HG02623 (cell line): ENCODE data around the gene ASCC2.
"Not testable (repeated sequence)": the region's sequence is repeated elsewhere in the genome, so short reads cannot be mapped to it uniquely, and the experiment has no call there.

Experiments used
- ATAC-seq: cut with Tn5 transposase; IDR thresholded peaks from one replicate; pipeline ENCODE4 v1.9.1; 2021; ENCODE audit warnings: moderate library complexity; ENCODE audit not compliant: unreplicated experiment

The ASCC2 gene

DNA sequence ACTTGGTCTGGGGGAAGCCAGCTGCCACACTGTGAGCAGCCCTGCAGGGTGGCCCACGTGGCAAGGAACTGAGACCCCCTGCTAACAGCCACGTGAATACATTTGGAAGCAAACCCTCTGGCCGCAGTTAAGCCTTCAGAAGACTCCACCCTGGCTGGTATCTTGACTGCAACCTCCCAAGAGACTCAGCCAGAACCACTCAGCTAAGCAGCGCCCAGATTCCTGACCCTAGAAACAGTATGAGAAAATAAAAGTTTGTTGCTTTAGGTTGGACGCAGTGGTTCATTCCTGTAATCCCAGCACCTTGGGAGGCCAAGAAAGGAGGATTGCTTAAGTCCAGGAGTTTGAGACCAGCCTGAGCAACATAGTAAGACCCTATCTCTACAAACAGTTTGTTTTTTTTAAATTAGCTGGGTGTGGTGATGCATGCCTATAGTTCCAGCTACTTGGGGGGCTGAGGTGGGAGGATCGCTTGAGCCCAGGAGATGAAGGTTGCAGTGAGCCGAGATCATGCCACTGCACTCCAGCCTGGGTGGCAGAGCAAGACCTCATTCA lies 79.9 kb downstream of the ASCC2 start:
- ATAC-seq, result no peak

DNA sequence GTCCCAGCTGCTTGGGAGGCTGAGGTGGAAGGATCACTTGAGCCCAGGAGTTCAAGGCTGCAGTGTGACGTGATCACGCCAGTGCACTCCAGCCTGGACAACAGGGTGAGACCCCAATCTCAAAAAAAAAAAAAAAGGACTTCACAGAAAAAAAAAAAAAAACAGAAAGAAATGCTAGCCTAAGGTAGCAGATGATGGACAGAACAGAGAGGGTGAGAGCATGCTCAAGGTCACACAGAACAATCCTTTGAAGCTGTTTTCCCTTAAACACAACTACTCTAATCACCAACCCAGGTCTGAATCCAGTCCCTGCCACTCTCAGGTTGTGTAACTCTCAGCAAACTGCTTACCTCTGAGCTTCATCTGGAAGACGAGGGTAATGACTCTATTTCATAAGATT lies 81.0 kb downstream of the ASCC2 start:
- ATAC-seq, result no peak

DNA sequence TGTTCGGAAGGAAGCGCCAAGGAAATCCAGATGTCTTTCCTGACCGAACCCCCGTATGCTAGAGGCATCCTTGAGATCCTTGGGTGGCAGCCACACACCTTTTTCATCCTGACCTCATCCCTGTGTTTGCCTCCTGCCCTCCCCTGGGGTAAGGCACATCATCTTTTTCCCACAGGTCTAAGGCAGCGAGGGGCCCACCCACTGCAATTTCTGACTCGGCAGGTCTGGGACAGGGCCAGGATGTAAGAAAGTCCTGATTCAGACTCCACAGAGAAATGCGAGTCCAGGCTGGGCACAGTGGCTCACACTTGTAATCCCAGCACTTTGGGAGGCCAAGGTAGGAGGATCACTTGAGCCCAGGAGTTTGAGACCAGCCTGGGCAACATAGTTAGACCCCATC lies 81.7 kb downstream of the ASCC2 start:
- no peak for ATAC-seq

GRCh38 chr22:29755889-29756288 lies 82.2 kb downstream of the ASCC2 start:
- no peak for ATAC-seq

DNA sequence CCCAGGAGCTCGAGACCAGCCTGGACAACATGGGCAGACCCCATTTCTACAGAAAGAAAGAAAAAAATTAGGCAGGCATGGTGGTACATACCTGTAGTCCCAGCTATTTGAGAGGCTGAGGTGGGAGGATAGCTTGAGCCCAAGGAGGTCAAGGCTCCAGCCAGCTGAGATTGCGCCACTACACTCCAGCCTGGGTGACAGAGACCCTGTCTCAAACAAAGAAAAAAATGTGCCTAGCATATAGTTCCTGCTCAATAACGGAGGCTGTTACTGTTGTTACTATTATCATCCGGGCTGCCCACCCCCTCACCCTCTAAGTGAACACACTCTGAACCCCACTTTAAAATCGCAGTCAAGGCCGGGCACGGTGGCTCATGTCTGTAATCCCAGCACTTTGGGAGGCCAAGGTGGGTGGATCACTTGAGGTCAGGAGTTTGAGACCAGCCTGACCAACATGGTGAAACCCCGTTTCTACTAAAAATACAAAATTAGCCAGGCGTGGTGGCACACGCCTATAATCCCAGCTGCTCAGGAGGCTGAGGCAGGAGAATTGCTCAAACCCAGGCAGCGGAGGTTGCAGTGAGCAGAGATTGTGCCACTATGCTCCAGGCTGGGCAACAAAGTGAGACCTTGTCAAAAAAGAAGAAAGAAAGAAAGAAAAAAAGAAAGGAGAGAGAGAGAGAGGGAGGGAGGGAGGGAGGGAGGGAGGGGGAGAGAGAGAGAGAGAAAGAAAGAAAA lies 83.2 kb downstream of the ASCC2 start:
- ATAC-seq, result not testable (repeated sequence)

DNA sequence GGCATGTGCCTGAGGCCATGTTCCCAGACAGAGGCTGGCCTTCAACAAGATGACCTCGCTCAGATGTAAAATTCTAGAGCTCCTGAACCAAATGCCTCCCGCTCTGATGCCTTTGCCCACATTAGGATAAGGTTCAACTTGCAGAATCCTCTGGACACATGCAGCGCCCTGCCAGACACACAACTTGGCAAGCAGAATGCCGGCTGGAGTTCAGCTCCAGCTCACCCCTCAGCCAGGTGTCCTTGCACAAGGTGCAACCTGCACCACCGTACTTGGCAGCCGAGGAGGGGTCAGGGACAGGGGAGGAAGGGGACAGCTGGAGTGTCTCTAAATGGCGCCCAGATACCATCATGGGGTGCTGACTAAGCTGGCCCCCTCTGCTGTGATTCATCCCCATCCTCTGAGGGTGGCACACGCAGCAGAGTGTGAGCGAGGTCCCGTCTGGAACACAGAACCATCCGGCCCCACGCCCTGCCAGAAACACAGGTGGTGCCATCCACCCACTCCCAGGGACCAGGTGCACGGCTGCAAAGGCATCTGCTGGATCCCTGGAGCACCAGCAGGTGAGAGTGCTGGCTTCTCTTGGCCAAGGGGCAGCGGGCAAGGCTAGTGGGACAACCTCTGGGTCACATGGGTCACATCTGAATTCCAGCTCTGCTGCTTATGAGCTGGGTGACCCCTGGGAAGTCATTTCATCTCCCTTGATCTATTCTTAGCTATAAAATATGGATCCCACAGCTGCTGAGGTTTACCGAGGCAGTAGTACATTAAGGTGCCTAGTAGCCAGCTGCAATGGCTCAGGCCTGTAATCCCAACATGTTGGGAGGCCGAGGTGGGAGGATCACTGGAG lies 84.0 kb downstream of the ASCC2 start:
- ATAC-seq, result no peak

- no peak for ATAC-seq
These were observed 86.4 kb downstream of the ASCC2 start for GRCh38 chr22:29751669-29752068.

DNA sequence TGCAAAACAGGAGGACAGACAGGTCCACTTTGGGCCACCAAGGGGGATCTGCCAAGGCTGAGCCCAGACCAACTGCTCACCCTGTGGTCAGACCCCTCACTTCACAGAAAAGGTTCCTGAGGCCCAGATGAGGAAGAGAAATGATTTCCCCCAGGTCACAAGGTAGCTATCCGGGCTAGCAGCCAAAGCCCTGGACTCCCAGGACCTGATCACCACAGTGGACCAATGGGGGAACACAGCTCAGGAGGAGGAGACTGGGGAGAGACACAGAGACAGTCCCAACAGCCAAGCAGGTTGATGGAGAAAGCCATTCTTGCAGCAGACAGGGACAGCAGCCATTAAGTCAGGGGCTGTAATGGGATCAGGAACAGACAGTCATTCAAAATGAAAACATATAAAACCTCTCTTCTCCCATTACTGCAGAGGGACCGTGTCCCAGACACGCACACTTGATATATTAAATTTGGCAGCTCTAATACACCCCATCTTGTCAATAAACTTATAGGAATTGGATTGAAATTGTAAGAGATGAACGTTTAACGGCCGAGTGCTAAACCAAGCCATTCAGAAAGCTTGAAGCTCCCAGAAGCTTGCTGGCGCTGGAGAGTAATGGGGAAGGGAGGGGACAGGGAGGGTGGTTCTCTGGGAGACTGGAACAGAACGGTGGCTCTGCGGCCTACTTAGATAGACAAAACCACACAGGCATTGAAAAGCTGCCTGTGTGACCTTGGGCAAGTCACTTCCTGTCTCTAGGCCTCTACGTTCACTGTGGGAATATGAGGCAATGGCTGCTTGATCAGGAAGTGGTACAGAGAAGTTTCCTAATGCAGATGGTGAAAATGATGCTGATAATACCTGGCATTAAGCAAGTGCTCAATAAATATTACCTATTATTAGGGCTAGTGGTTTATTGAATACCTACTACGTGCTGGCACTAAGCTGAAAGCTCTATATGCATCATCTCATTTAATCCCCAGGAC lies 87.2 kb downstream of the ASCC2 start:
- ATAC-seq, result no peak

DNA sequence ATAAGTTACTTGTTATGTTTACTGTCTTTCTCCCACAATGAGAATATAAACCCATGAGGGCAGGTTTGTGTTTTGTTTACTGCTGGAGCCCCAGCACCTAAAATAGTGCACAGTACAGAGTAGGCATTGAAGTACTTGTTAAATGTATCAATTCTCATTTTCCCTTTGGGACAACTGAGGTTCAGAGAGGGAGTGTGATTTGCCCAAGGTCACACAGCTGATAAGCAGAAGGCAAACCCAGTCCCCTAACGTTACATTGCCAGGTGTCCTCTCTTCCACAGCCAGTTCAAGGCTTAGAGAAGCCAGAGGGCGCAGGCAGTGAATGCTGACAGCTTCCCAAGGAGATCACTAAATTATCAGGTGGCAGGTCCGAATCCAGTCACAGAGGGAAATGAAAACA lies 88.0 kb downstream of the ASCC2 start:
- no peak for ATAC-seq

GRCh38 chr22:29748248-29748893 lies 89.7 kb downstream of the ASCC2 start:
- ATAC-seq, result no peak

GRCh38 chr22:29747832-29748231 lies 90.2 kb downstream of the ASCC2 start:
- no peak for ATAC-seq

- ATAC-seq, result no peak
These were observed 93.2 kb downstream of the ASCC2 start for GRCh38 chr22:29744902-29745301.

DNA sequence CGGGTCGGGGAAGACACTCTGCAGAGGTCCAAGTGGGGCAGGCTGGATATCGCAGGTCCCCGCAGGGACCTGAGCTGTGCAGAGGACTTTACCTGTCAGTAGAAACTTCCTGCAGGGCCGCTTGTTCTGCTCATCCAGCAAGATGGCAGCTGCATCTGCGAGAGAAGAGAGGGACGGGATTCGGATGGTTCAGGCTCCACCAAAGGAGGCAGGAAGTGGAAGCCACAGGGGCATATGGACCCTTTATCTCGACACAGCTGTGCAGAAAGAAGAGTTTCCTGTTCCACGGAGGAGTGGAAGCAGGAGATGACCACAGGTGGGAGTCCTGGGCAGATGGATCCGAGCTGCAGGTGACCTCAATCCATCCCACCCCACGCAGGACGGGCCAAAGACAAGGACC lies 95.7 kb downstream of the ASCC2 start:
- ATAC-seq, result no peak

DNA sequence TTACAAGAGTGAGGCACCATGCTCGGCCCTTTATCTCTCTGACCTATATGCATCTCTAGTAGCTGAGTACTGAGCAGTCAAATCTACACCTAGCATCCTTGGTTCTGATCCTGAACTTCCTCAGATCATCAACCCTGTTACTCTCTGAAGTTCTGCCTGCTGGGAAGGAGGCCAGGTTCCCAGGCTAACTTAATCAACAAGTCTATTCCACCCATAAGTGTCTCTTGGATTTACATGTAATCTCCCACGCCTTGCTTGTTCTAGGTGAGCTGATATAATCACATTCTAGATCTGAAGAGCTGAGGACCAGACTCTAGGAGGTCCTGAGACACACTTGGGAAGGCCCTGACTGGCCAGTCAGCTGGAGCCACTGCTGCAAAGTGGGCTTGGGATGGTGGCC lies 96.1 kb downstream of the ASCC2 start:
- ATAC-seq, result no peak

GRCh38 chr22:29740216-29740615 lies 97.9 kb downstream of the ASCC2 start:
- no peak for ATAC-seq

- no peak for ATAC-seq
These were observed 98.7 kb downstream of the ASCC2 start for GRCh38 chr22:29739346-29739875.
